ENCODE measurements around the gene ZNF581.

ZNF581 gene

DNA sequence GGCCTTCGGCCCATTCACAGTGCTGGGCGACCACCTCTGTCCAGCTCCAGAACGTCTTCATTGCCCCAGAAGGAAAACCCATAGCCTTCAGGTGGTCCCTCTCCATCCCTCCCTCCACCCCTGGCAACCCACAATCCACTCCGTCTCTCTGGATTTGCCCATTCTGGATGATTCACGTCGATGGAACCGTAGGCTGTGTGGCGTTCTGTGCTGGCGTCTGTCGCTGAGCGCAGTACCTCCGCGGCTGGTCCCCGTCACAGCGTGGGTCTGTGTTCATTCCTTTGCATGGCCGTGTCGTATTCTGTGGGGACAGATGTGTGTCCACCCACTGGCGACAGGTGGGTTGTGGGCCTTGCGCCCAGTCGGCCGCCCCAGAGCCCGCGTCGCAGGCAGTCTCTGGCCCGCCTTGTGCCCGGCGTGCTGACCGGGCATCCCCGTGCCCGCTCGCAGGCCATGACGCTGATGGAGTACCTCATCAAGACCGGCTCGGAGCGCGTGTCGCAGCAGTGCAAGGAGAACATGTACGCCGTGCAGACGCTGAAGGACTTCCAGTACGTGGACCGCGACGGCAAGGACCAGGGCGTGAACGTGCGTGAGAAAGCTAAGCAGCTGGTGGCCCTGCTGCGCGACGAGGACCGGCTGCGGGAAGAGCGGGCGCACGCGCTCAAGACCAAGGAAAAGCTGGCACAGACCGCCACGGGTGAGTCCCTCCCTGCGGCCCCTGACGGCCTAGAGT is 41.7 kb downstream of the ZNF581 start:
- no peak for DNase-seq

DNA sequence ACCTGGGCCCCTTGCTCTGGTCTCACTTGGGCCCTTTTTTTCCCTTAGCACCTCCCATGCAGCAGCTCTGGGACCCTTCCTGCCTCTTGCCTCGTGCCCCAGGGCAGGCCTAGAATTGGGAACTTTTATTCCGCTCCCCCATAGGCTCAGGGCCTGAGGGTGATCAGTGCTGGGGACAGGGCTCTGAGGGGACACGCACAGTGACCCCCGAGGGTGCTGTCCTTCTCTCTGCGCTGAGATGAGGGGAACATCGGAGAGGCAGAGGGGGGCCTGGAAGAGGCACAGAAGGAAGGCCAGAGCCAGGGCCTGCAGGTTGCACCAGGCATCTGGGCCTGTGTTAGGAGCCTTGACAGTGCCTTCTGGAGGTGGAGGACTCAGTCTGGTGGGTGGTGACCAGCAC is 42.3 kb downstream of the ZNF581 start:
- DNase-seq, result no peak

DNA sequence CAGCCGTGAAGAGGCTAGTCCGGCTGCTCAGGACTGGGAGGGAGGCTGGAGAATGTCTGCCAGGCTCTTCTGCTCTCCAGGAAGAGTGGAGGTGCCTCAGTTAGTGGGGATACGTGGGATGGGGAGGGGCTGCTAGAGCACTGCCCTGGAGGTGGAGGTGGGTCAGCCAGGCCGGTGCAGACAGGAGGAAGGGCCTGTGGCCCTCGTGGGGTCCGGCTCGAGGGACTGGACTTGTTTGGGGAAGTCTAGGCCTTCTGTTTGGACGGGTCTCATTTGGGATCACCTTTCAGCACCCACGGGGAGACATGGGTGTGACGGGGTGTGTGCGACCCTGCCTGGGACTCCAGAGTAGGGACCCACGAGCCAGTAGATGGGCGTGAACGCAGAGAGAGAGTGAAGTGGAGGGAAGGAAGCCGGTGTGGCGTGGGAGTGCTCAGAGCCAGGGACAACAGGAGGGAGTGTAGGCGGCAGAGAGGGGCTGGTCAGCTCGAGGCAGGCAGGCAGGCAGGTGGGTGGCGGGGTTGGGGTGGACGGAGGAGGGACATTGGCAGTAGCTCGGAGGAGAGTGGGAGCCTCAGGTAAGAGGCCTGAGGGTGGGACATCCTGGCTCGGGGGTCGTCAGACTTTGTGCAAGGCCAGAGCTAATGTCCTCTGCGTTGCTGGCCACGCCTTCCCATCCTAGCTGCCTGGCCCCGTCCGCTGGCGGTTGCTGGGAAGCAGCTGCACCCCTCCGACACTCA is 43.0 kb downstream of the ZNF581 start:
- DNase-seq, result no peak

DNA sequence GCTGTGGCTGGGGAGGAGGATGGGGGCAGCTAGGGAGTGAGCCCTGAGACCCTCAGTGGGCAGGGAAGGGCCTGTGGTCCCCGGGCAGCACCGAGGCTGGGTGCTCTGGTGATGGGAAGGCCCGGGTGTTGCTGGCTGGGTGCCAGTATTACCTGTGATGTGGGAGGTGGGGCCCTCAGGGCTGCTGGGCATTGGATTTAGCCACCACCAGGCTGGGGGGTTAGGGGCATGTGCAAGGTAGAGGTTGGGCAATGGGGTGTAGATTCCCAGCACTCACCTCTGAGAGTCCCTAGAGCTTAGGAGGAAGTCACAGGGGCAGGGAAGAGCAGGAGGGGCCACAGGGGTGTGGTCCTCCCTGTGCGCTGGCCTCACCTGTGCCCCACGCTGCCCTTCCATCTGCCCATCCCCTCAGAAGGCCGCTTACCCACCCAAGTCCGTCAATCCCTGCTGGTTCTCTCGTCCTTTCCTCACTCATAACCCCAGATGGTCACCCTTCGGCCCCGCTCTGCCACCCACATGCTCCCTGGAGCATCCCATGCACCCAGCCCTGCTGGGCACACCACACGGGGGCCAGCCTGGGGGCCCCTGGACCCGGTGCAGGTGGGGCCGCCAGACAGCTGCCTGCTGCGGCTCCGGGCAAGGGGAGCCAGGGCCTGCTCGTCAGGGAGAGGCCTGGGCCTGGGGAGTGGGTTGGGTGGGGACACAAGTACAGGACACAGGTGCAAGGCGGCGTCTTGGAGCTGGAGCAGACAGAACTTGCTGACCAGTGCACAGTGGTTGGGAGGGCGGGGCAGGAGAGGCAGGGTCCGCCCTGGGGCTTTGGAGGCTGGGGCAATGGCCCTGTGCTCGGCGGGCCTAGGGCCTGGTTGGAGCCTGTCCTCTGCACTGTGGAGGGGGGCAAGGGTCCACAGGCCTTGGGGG is 44.1 kb downstream of the ZNF581 start:
- DNase-seq, result no peak

DNA sequence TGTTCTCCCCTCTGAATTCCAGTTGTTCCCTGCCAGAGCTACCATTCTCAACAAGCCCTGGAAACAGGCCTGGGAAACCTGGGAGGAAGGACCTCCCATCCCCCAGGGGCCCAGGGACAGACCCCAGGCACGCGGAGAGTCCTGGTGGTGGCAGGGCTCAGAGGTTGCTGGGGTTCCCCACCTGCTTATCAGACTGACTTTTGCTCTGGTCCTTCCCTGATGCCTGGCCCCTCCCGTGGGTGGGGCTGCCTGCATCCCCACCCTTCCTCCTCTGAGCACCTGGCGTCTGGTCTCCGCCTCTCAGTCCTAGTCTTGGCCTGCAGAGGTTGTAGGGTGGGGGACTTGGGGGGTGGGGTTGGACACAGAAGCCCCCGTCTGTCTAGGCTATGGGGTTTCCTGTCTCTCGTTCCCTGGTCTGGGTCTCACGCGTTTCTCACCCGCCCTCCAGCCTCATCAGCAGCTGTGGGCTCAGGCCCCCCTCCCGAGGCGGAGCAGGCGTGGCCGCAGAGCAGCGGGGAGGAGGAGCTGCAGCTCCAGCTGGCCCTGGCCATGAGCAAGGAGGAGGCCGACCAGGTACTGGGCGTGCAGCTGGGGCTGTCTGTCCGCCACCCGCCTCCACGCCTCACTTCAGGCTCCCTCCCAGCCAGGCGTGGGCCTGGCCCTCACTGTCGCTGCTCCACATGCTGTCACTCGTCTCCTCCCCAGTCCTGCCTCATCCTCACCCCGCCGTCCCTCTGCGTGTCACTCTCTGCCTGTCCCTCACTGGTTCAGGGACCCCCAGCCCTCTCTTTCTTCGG is 45.2 kb downstream of the ZNF581 start:
- DNase-seq, result no peak

DNA sequence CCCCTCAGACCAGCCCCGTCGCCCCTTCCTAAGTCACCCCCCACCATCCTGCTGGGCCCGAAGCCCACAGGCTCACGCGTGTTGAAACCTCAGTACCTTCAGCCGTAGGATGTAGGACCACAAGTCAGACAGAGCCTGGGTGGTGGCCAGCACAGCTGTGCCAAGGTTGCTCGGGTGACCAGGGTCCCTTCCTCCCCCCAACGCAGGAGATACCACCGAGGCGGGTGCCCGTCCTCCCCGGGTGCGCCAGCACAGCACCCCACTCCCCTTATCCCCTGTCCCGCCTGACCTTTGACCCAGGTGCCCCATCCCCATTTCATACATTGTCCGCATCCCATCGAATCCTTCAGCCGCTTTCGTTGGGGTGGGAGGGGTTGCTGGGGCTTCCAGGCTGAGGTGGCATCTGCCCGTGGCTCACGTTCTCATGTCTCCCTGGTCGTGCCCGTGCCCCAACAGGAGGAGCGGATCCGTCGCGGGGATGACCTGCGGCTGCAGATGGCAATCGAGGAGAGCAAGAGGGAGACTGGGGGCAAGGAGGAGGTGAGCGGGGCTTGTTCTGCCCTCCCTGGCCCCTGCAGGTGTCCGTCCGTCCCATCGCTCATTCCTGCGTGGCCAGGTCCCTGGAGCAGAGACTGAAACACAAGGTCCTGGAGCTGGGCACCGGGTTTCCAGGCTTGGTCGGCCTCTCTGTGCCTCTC is 46.1 kb downstream of the ZNF581 start:
- DNase-seq, result no peak

DNA sequence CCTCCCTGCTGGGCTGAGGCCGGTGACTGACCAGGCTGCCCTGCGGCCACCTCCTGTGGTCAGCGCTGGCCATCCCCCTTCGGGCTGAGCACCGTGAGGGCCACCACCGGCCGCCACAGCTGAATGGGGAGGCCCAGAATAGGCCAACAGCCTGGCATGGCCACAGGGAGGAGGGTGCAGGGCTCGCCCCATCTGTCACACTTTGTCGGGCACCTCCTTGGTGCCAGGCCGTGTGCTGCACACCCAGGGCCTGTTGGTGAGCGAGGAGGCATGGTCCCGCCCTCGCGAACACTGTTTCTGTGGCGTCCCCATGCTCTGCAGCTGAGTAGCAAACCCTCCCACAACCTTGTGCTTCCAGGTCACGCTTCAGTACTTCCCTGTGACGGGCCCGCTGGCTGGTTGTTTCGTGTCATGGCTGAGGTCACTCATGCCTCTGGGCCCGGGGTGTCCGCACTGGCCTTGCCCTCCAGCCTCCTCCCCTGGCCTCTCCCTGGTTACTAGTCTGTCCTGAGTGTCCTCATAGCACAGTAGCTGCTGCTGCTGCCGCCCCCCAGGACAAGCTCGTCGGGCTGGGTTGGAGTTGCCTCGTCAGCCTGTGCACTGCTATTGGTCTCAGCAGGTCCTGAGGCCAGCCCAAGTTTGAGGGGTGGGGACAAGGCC is 46.8 kb downstream of the ZNF581 start:
- no peak for DNase-seq

DNA sequence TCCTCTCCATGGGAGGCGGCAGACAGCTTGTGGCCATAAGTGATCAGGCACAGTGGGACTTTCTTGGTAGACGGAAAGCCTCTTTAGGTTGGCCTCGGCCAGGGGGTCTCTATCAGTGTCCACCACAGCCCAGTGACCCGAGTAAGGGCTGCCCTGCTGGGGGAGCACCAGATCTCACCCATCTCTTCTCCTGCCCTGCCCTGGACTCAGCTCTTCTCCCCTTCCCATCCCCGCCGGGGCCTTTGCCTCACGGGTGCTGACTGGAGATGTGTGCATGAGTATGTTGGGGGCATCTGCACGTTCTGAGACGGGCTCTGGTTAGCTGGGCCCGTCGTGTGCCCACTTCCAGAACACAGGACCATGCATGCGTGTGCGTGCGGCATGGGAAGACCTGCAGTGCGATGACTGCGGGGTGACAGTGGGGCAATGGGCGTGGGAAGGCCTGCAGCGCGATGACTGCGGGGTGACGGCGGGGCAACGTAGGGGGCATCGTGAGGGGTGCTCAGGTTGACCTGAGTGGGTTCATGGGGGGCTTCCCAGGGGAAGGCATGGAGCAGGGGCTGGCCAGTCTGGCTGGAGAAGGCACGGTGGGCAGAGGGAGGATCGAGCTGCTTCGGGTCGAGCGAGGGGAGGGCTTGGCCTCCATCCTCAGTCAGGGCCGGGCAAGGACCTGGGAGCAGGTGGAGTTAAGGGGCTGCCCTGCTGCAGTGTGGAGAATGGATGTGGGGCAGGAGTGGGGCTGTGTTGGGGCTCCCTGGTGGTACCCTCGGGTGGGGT is 47.5 kb downstream of the ZNF581 start:
- no peak for DNase-seq

DNA sequence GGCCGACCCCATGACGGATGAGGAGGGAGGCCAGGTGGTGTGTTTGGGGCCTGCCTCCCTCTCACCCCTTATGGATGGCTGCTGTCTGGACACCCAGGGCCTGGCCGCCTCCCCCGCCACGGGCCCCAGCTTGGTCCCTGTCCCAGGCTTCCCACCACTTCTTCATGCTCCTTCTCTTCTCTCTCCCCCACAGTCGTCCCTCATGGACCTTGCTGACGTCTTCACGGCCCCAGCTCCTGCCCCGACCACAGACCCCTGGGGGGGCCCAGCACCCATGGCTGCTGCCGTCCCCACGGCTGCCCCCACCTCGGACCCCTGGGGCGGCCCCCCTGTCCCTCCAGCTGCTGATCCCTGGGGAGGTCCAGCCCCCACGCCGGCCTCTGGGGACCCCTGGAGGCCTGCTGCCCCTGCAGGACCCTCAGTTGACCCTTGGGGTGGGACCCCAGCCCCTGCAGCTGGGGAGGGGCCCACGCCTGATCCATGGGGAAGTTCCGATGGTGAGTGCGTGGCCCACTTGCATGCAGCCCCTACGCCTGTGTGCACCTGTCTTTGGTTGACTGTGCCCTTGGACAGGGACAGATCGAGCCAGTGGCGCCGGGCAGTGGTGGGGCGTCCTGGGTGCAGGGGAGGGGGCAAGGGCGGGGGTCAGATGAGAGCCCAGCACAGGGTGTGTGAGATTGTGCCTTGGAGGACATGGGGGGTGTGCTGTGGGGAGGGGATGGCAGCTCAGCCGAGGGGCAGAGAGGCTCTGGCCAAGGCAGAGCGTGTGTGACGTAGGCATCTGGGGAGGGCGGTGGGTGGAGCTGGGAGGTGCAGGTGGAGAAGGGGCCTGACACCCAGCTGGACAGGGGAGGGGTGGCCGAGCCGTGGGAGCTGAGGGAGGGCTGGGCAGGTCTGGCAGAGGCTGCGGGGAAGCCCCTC is 48.4 kb downstream of the ZNF581 start:
- no peak for DNase-seq

DNA sequence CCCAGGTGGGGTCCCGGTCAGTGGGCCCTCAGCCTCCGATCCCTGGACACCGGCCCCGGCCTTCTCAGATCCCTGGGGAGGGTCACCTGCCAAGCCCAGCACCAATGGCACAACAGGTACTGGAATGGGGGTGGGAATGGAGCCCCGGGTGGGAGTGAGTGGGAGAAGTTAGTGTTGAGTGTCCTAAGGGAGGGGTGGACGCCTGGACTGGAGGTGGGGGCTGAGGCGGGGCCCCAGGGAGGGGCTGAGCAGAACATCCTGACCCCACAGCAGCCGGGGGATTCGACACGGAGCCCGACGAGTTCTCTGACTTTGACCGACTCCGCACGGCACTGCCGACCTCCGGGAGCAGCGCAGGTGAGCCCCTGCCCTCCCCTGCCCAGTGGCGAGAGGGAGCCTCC is 49.2 kb downstream of the ZNF581 start:
- DNase-seq, result no peak

DNA sequence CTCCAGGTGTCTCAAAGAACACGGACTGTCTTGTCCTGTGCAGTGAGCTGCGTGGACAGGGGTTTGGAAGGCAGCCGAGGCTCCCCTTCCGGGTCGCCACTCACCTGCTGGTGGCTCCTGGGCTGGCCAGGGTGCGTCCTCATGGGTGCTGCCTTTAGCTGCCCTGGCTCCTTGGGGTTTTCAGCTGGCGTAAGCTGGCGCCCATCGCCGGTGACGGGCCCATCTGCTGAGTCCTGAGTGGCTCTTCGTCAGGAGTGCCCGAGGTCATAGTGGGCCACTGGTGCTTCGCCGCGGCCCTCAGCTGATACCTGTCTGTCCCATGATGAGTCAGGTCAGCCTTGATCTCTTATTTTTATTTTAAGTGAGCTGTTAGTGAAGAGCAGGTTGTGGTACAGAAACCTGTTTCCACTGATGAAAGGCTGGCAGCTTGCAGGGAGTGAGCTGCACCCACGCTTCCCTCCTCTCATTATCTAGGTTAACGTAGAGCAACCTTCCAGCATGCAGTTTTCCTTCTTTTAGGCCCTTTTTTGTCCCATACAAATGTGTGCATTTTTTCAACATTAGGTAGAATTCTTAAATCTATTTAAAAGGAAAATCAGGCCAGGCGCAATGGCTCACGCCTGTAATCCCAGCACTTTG is 50.0 kb downstream of the ZNF581 start:
- DNase-seq, result no peak

DNA sequence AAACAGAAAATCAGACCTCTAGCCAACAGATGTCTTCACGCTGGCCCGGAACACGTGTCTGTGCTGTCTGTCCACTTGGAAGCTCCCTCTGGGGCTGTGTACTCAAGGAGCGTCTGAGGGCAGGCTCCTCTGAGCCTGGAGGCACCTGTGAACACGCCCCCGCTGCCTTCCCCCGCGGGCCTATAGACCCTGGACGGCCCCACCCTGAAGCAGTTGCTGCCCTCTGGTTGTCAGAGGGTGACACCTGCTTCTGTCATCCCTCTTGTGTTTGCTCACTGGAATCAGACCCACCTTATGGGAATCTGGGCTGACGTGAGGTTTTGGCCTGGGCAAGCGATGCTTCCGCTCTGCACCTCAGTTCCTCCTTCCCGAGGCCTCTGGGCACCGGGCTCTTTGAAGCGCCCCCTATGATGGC is 50.8 kb downstream of the ZNF581 start:
- DNase-seq, result no peak

DNA sequence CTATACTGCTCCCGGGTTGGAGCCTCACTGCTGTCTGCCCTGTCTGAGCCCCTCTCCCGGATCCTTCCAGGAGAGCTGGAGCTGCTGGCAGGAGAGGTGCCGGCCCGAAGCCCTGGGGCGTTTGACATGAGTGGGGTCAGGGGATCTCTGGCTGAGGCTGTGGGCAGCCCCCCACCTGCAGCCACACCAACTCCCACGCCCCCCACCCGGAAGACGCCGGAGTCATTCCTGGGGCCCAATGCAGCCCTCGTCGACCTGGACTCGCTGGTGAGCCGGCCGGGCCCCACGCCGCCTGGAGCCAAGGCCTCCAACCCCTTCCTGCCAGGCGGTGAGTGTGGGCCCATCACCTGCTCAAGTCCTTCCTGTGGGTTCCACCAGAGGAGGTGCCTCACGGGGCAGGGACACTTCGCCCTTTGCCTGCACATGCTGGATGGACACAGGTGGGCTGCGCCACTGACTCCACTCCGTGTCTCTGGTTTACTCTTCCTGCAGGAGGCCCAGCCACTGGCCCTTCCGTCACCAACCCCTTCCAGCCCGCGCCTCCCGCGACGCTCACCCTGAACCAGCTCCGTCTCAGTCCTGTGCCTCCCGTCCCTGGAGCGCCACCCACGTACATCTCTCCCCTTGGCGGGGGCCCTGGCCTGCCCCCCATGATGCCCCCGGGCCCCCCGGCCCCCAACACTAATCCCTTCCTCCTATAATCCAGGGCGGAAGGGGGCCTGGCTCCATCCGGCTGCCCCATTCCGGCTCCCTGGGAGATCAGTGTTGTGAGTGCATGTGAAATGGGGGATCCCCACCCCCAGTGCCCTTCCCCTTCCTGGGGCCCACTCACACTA is 51.4 kb downstream of the ZNF581 start:
- no peak for DNase-seq

All from KG1 (cell line).